ENCODE measurements around the gene FASTKD1.

FASTKD1 gene

DNA sequence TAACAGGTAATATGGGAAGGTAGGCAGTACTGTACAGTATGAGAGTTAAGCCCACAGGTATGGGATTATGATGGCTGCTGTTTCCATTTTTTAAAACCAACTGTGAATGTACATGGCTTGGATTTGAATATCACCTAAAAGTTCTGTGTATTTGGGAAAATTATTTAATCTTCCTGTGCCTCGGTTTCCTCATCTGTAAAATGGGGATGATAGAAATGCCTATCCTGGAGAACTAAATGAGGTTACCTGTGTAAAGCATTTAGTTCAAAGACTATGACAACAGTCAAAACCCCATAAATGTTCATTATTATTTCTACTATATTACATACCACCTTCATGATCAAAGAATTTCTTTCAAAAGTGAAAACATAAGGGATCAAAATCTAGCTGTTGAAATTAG, 60.6 kb downstream of the FASTKD1 start:
- H3K4me3 ChIP-seq (ENCODE audit: low read depth, low read length), result no peak overlapping the region
- TF ChIP-seq, protein P1, sequence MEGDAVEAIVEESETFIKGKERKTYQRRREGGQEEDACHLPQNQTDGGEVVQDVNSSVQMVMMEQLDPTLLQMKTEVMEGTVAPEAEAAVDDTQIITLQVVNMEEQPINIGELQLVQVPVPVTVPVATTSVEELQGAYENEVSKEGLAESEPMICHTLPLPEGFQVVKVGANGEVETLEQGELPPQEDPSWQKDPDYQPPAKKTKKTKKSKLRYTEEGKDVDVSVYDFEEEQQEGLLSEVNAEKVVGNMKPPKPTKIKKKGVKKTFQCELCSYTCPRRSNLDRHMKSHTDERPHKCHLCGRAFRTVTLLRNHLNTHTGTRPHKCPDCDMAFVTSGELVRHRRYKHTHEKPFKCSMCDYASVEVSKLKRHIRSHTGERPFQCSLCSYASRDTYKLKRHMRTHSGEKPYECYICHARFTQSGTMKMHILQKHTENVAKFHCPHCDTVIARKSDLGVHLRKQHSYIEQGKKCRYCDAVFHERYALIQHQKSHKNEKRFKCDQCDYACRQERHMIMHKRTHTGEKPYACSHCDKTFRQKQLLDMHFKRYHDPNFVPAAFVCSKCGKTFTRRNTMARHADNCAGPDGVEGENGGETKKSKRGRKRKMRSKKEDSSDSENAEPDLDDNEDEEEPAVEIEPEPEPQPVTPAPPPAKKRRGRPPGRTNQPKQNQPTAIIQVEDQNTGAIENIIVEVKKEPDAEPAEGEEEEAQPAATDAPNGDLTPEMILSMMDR (IDR thresholded peaks at IDR 0.05; ENCODE audit: low read depth, low read length), result no peak

DNA sequence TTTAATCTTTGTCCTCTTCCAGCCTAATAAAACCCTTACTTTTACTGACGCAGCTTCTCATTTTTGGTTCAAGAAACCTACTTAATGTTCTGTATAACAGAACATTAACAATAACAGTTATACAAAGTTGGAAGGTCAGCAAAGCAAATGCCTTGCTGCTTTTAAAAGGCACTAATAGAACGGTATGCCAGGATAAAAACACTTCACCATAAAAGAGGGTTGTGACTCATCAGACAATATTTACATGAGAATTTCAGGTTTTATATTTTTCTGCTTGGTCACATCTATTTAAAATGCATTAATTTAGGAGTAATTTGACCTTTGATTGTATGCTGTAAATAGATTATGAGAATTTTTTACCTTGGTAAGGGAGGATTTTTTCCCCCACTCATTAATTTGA, 61.1 kb downstream of the FASTKD1 start:
- TF ChIP-seq, protein P1 (IDR thresholded peaks at IDR 0.05; ENCODE audit: low read depth, low read length), result no peak
- H3K4me3 ChIP-seq (ENCODE audit: low read depth, low read length), result no peak overlapping the region

DNA sequence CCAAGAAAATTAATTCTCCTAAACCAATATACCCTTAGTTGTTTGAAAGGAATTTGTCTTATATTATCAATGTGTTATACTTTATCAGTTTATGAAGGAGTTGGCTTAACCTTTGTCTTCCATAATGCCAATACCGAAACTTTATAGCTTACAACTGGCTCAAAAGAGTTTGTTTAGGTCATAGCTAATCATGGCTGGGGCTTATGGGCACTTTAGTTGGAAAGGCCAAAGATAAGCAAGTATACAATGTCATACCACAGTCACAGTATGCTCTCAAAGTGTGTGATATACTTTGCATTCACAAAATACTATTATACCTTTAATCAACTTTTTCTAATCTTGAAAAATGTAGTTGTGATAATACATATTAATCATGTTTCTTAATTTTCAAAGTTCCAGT, 61.8 kb downstream of the FASTKD1 start:
- TF ChIP-seq, protein P1 (IDR thresholded peaks at IDR 0.05; ENCODE audit: low read depth, low read length), result no peak
- H3K4me3 ChIP-seq (ENCODE audit: low read depth, low read length), result no peak overlapping the region

DNA sequence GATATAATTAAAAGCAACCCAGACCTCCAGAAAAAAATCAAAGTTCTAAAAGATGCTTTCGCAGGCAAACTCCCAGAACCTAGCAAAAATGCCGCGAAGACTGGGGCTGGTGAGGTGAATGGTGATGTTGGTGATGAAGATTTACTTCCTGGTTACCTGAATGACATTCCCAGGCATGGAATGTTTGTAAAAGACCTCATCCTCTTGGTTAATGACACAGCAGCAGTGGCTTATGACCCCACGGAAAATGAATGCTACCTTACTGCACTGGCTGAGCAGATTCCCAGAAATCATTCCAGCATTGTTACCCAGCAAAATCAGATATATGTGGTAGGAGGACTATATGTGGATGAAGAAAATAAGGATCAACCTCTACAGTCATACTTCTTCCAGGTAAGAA, 63.2 kb downstream of the FASTKD1 start:
- TF ChIP-seq, protein P1 (IDR thresholded peaks at IDR 0.05; ENCODE audit: low read depth, low read length), result no peak
- no peak overlapping the region for H3K4me3 ChIP-seq (ENCODE audit: low read depth, low read length)

DNA sequence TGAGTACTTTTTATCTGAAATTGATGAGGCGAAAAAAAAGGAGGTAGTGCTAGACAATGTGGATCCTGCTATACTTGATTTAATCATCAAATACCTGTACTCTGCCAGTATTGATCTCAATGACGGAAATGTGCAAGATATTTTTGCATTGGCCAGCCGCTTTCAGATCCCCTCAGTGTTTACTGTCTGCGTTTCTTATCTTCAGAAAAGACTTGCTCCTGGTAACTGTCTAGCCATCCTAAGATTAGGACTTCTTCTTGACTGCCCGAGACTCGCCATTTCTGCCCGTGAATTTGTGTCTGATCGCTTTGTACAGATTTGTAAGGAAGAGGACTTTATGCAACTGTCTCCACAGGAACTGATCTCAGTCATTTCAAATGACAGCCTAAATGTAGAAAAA, 63.7 kb downstream of the FASTKD1 start:
- H3K4me3 ChIP-seq (ENCODE audit: low read depth, low read length), result no peak overlapping the region
- TF ChIP-seq, protein P1 (IDR thresholded peaks at IDR 0.05; ENCODE audit: low read depth, low read length), result no peak

DNA sequence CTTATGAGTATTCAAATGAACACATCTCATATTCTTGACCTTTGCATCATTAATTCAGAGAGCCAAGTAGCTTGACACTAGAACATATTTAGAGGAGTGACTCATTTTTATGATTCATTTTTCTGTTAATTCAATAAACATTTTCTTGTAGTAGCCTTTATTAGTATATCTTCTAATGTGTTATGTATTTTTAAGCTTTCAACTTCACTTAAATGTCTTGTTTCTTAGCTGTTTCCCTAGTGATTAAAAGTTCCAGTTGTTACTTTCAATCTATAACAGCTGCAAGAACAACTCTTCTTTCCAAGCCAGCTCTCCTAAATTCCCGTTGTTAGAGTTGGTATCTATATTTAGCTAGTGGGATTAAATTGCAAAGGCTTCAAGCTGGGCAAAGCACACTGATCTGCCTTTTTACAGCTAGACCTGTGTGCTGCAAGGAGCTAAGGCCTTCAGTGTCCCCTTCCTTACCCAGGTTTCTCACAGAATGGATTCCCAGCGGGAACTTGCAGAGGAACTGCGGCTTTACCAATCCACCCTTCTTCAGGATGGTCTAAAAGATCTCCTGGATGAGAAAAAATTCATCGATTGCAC, 64.3 kb downstream of the FASTKD1 start, which contains the start of gene KLHL41:
Gene KLHL41, plus strand, starts transcription at position 405 of the 588 bp plus-strand sequence. Its CDS starts 77 bp downstream, at position 482.
- TF ChIP-seq, protein P1 (IDR thresholded peaks at IDR 0.05; ENCODE audit: low read depth, low read length), result no peak
- no peak within 1 kb of the TSS for H3K4me3 ChIP-seq (ENCODE audit: low read depth, low read length)

DNA sequence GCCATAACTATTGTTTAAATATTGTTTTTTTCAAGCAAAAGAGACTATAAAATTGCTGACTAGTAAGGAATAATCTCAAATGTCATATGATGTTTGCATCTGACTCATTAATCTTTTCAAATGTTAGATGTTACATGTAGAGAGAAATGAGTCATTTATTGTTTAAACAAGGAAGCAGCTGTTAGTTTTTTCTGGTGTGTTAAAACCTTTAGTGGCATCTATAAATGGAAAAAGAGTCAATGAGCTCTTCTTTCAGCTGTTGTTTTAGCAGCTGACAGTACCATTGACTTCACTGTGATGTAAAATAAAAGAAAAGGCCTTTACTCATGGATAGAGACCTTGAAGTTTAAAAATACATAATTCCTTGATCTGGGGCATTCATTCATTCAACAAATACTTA, 66.0 kb downstream of the FASTKD1 start:
- TF ChIP-seq, protein P1 (IDR thresholded peaks at IDR 0.05; ENCODE audit: low read depth, low read length), result no peak
- H3K4me3 ChIP-seq (ENCODE audit: low read depth, low read length), result no peak overlapping the region

Measured in WI38 (cell line).